GM12864 (cell line): Measurements from ENCODE around the gene RALGPS2.
A peak's percentile ranks its signal among the peaks of the same experiment; 100 is the strongest.

Experiments
- DNase-seq: peaks from one replicate; pipeline ENCODE4 v3.0.0-alpha.2; 2011; ENCODE audit warnings: low read depth
- H3K4me3 ChIP-seq: 2 replicates; pipeline ENCODE4 v1.5.1; 2011; ENCODE audit warnings: mild to moderate bottlenecking, low read depth, low read length, control low read depth
- CTCF ChIP-seq: IDR thresholded peaks from 2 replicates; pipeline ENCODE4 v1.5.1; 2011; ENCODE audit warnings: low read depth, mild to moderate bottlenecking, moderate library complexity, low read length, control low read depth, inconsistent platforms; ENCODE audit errors: missing control alignments

RALGPS2 gene

GRCh38 chr1:178724728-178725465 is at the start of gene RALGPS2:
Gene RALGPS2, plus strand, starts transcription at chr1:178725244. Its CDS starts 51,521 bp downstream, at chr1:178776765.
- TF ChIP-seq CTCF = no peak
- no peak for DNase-seq
- peak within 1 kb of the TSS; percentile 69 for H3K4me3 ChIP-seq

GRCh38 chr1:178679237-178679636 is 45.8 kb upstream of the RALGPS2 start:
- no peak overlapping the region for H3K4me3 ChIP-seq
- no peak for DNase-seq
- TF ChIP-seq CTCF = no peak

GRCh38 chr1:178682429-178682828 is 42.6 kb upstream of the RALGPS2 start:
- no peak for TF ChIP-seq CTCF
- DNase-seq = no peak
- no peak overlapping the region for H3K4me3 ChIP-seq

- DNase-seq = no peak
- no peak for TF ChIP-seq CTCF
- no peak overlapping the region for H3K4me3 ChIP-seq
Measured at GRCh38 chr1:178682886-178683285, 42.2 kb upstream of the RALGPS2 start.

GRCh38 chr1:178683291-178683690 is 41.8 kb upstream of the RALGPS2 start:
- no peak for TF ChIP-seq CTCF

GRCh38 chr1:178684111-178684510 is 40.9 kb upstream of the RALGPS2 start:
- H3K4me3 ChIP-seq = no peak overlapping the region
- DNase-seq = no peak
- TF ChIP-seq CTCF = no peak

More at GRCh38 chr1:178683291-178683690, 41.8 kb upstream of the RALGPS2 start:
- DNase-seq = no peak
- H3K4me3 ChIP-seq = no peak overlapping the region

- TF ChIP-seq CTCF = no peak
- DNase-seq = no peak
Measured at GRCh38 chr1:178684542-178685000, 40.5 kb upstream of the RALGPS2 start.

More at GRCh38 chr1:178684542-178685000, 40.5 kb upstream of the RALGPS2 start:
- no peak overlapping the region for H3K4me3 ChIP-seq
